Breast epithelium (tissue), 3 donors: ENCODE results near the gene CHCHD1.

ENCODE experiments used
- POLR2A ChIP-seq: fragments of 450-650 bp; IDR thresholded peaks from one replicate; pipeline ENCODE4 v1.6.1; 2016; ENCODE audit warnings: antibody characterized with exemption, mild to moderate bottlenecking, moderate library complexity
- POLR2AphosphoS5 ChIP-seq, 3 donors: sonication (generic); formaldehyde crosslinking; IDR thresholded peaks; one replicate each; pipeline ENCODE4 v1.6.1; 2017; ENCODE audit warnings: antibody characterized with exemption in 3 of 3
- TF ChIP-seq, protein P1 (sequence below), 3 donors: fragments of 450-650 bp; IDR thresholded peaks; one replicate each; pipeline ENCODE4 v1.5.1; 2016 to 2017; ENCODE audit warnings: antibody characterized with exemption in 3 of 3, mild to moderate bottlenecking in 3 of 3, moderate library complexity in 3 of 3

- TF ChIP-seq, protein P1, sequence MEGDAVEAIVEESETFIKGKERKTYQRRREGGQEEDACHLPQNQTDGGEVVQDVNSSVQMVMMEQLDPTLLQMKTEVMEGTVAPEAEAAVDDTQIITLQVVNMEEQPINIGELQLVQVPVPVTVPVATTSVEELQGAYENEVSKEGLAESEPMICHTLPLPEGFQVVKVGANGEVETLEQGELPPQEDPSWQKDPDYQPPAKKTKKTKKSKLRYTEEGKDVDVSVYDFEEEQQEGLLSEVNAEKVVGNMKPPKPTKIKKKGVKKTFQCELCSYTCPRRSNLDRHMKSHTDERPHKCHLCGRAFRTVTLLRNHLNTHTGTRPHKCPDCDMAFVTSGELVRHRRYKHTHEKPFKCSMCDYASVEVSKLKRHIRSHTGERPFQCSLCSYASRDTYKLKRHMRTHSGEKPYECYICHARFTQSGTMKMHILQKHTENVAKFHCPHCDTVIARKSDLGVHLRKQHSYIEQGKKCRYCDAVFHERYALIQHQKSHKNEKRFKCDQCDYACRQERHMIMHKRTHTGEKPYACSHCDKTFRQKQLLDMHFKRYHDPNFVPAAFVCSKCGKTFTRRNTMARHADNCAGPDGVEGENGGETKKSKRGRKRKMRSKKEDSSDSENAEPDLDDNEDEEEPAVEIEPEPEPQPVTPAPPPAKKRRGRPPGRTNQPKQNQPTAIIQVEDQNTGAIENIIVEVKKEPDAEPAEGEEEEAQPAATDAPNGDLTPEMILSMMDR (IDR thresholded peaks at IDR 0.05), result no peak
- TF ChIP-seq POLR2A (no peak), POLR2AphosphoS5 (IDR thresholded peaks at IDR 0.05) (no peak)
Measured at GRCh38 chr10:73793456-73793855, 11.6 kb downstream of the CHCHD1 start.
